H9 (cell line): ENCODE measurements around the gene KLHDC7A. TPM values are rescaled to one million over a fixed set of nuclear protein-coding genes. Genes with fewer than 3 reads are reported as not detected.

Source experiments
- DNase-seq: peaks from one replicate; pipeline ENCODE4 v3.0.0-alpha.2; 2017
- H2AFZ ChIP-seq: one replicate; pipeline ENCODE4 v1.6.1; 2013; ENCODE audit warnings: mild to moderate bottlenecking, low read length, control low read depth, moderate library complexity
- H2AK5ac ChIP-seq: 2 replicates; pipeline ENCODE4 v1.6.1; 2013; ENCODE audit warnings: low read length, control low read depth, mixed read lengths; ENCODE audit not compliant: insufficient read length
- H2BK120ac ChIP-seq: one replicate; pipeline ENCODE4 v1.6.1; 2013; ENCODE audit warnings: low read depth, mild to moderate bottlenecking, low read length, control low read depth, inconsistent platforms; ENCODE audit not compliant: poor library complexity, severe bottlenecking
- H2BK12ac ChIP-seq: 2 replicates; pipeline ENCODE4 v1.6.1; 2013; ENCODE audit warnings: low read length, control low read depth, mixed read lengths, low read depth; ENCODE audit not compliant: insufficient read length
- H2BK15ac ChIP-seq: 2 replicates; pipeline ENCODE4 v1.6.1; 2013; ENCODE audit warnings: low read depth, low read length, control low read depth
- H2BK20ac ChIP-seq: one replicate; pipeline ENCODE4 v1.6.1; 2013; ENCODE audit warnings: low read depth, mild to moderate bottlenecking, low read length, control low read depth, inconsistent platforms; ENCODE audit not compliant: poor library complexity, severe bottlenecking
- H2BK5ac ChIP-seq: 2 replicates; pipeline ENCODE4 v1.6.1; 2013; ENCODE audit warnings: low read length, control low read depth, mixed read lengths; ENCODE audit not compliant: insufficient read length
- H3K14ac ChIP-seq: 2 replicates; pipeline ENCODE4 v1.6.1; 2013; ENCODE audit warnings: low read length, control low read depth; ENCODE audit not compliant: insufficient read depth
- H3K18ac ChIP-seq: 2 replicates; pipeline ENCODE4 v1.6.1; 2013; ENCODE audit warnings: low read depth, mild to moderate bottlenecking, mixed read lengths, low read length, control low read depth; ENCODE audit not compliant: insufficient read length
- H3K23ac ChIP-seq: 2 replicates; pipeline ENCODE4 v1.6.1; 2013; ENCODE audit warnings: low read length, control low read depth, mixed read lengths, low read depth; ENCODE audit not compliant: insufficient read length
- H3K23me2 ChIP-seq: 2 replicates; pipeline ENCODE4 v1.6.1; 2013; ENCODE audit warnings: low read depth, mild to moderate bottlenecking, mixed read lengths, low read length, control low read depth; ENCODE audit not compliant: insufficient read length, poor library complexity, severe bottlenecking
- H3K27ac ChIP-seq: 2 replicates; pipeline ENCODE4 v1.5.1; 2013; ENCODE audit warnings: low read length, control low read depth, mixed read lengths, low read depth; ENCODE audit not compliant: insufficient read length
- H3K27me3 ChIP-seq: 2 replicates; pipeline ENCODE4 v1.6.1; 2013; ENCODE audit warnings: low read length, control low read depth, inconsistent platforms; ENCODE audit not compliant: insufficient read depth
- H3K4ac ChIP-seq: 2 replicates; pipeline ENCODE4 v1.6.1; 2013; ENCODE audit warnings: low read depth, mild to moderate bottlenecking, control low read depth, inconsistent platforms, low read length, moderate library complexity
- H3K4me1 ChIP-seq: 2 replicates; pipeline ENCODE4 v1.6.1; 2013; ENCODE audit warnings: low read length, control low read depth, inconsistent platforms; ENCODE audit not compliant: insufficient read depth
- H3K4me2 ChIP-seq: 2 replicates; pipeline ENCODE4 v1.6.1; 2013; ENCODE audit warnings: low read length, control low read depth, mixed read lengths; ENCODE audit not compliant: insufficient read length, insufficient read depth
- H3K56ac ChIP-seq: 2 replicates; pipeline ENCODE4 v1.6.1; 2013; ENCODE audit warnings: low read depth, mild to moderate bottlenecking, mixed read lengths, low read length, control low read depth; ENCODE audit not compliant: insufficient read length
- H3K79me1 ChIP-seq: 2 replicates; pipeline ENCODE4 v1.6.1; 2013; ENCODE audit warnings: low read depth, mild to moderate bottlenecking, moderate library complexity, low read length, control low read depth, inconsistent platforms; ENCODE audit not compliant: insufficient read depth, poor library complexity, severe bottlenecking
- H3K79me2 ChIP-seq: 2 replicates; pipeline ENCODE4 v1.6.1; 2013; ENCODE audit warnings: low read length, control low read depth, inconsistent platforms; ENCODE audit not compliant: insufficient read depth
- H3K9ac ChIP-seq: 2 replicates; pipeline ENCODE4 v1.6.1; 2013; ENCODE audit warnings: low read length, control low read depth, mixed read lengths; ENCODE audit not compliant: insufficient read length; ENCODE audit errors: extremely low read depth
- H3K9me3 ChIP-seq: one replicate; pipeline ENCODE4 v1.6.1; 2013; ENCODE audit warnings: low read depth, low read length, inconsistent platforms; ENCODE audit not compliant: control insufficient read depth
- H3T11ph ChIP-seq: one replicate; pipeline ENCODE4 v1.6.1; 2013; ENCODE audit warnings: mild to moderate bottlenecking, low read length, control low read depth, inconsistent platforms
- H4K20me1 ChIP-seq: one replicate; pipeline ENCODE4 v1.6.1; 2013; ENCODE audit not compliant: control insufficient read depth, insufficient read length, insufficient read depth
- H4K5ac ChIP-seq: 2 replicates; pipeline ENCODE4 v1.6.1; 2013; ENCODE audit warnings: low read depth, mild to moderate bottlenecking, mixed read lengths, low read length, control low read depth; ENCODE audit not compliant: insufficient read length
- H4K8ac ChIP-seq: replicated peaks from 2 replicates; pipeline ENCODE4 v1.6.1; 2013; ENCODE audit warnings: low read length, control low read depth, mixed read lengths, low read depth; ENCODE audit not compliant: insufficient read length
- H4K91ac ChIP-seq: 2 replicates; pipeline ENCODE4 v1.6.1; 2013; ENCODE audit warnings: low read depth, mild to moderate bottlenecking, moderate library complexity, mixed read lengths, low read length, control low read depth; ENCODE audit not compliant: insufficient read length
- H3K27ac Mint-ChIP-seq, 3 experiments: 2 replicates in 2 of 3; 3 replicates in 1 of 3; pipeline ENCODE4 v1.8.0; 2020 to 2021; ENCODE audit warnings: mixed read lengths in 3 of 3, mild to moderate bottlenecking in 1 of 3, moderate library complexity in 1 of 3
- H3K27me3 Mint-ChIP-seq: 2 replicates; pipeline ENCODE4 v1.8.0; 2021; ENCODE audit warnings: low read depth, mild to moderate bottlenecking, moderate library complexity, mixed read lengths
- H3K36me3 Mint-ChIP-seq, 3 experiments: 2 replicates in 2 of 3; 3 replicates in 1 of 3; pipeline ENCODE4 v1.8.0; 2020 to 2021; ENCODE audit warnings: low read depth in 3 of 3, mixed read lengths in 3 of 3; ENCODE audit not compliant: insufficient read depth in 1 of 3
- H3K4me1 Mint-ChIP-seq, 2 experiments: 2 replicates each; pipeline ENCODE4 v1.8.0; 2020; ENCODE audit warnings: mixed read lengths in 2 of 2
- H3K4me3 Mint-ChIP-seq, 2 experiments: 2 replicates in 1 of 2; 3 replicates in 1 of 2; pipeline ENCODE4 v1.8.0; 2020 to 2021; ENCODE audit warnings: mild to moderate bottlenecking in 2 of 2, mixed read lengths in 2 of 2, moderate library complexity in 1 of 2
- H3K9me3 Mint-ChIP-seq, 2 experiments: 2 replicates in 1 of 2; 3 replicates in 1 of 2; pipeline ENCODE4 v1.8.0; 2020; ENCODE audit warnings: mild to moderate bottlenecking in 2 of 2, mixed read lengths in 2 of 2, moderate library complexity in 1 of 2
- CTCF ChIP-seq: fragments of 200-600 bp; sonication (generic); conservative IDR thresholded peaks from 3 replicates; pipeline ENCODE4 v1.8.0; 2021; ENCODE audit warnings: antibody characterized with exemption, mild to moderate bottlenecking
- WGBS: extraction: QIAGEN DNeasy Blood & Tissue Kit; methylation state at CpG from one replicate; pipeline ENCODE4 v1.1.7; 2013; ENCODE audit warnings: missing lambda C conversion rate, low lambda C conversion rate, mixed read lengths; ENCODE audit not compliant: insufficient read length; ENCODE audit errors: extremely low coverage; 5-methylcytosine and 5-hydroxymethylcytosine counted together
- total RNA-seq: library from RNA; stranded (reverse); gene quantifications from 2 replicates; pipeline ENCODE4 v1.2.1, GENCODE V29; 2021

The KLHDC7A gene
- total RNA-seq, 1 experiment from 2014 or later = 11.4 TPM

- Histone ChIP-seq H3T11ph (no peak overlapping the region), H2BK120ac (no peak overlapping the region), H2AFZ (no peak overlapping the region), H3K23me2 (no peaks in the 10 kb centered on the region), H3K79me2 (no peaks in the 10 kb centered on the region), H3K27ac (no peak overlapping the region), H3K27me3 (no peaks in the 10 kb centered on the region), H3K4me1 (peaks cover 13% of the 10 kb centered on the region; the same call in 1 of the 2 replicates), H3K23ac (no peak overlapping the region), H4K91ac (no peak overlapping the region), H3K79me1 (no peaks in the 10 kb centered on the region), H2BK20ac (no peak overlapping the region), H2BK5ac (no peak overlapping the region), H3K14ac (no peak overlapping the region), H4K20me1 (no peaks in the 10 kb centered on the region), H4K8ac (no peak overlapping the region), H3K4ac (no peak overlapping the region), H3K18ac (no peak overlapping the region), H2AK5ac (no peak overlapping the region), H3K9ac (no peak overlapping the region), H4K5ac (no peak overlapping the region), H2BK15ac (no peak overlapping the region), H3K56ac (no peak overlapping the region), H2BK12ac (no peak overlapping the region), H3K4me2 (no peak overlapping the region), H3K9me3 (no peaks in the 10 kb centered on the region)
- Mint-ChIP-seq H3K36me3 (no peaks in the 10 kb centered on the region; a peak in 1 of 7 replicates), H3K9me3 (no peaks in the 10 kb centered on the region; a peak in 1 of 5 replicates), H3K4me3 (no peak overlapping the region; a peak in 1 of 5 replicates), H3K27me3 (no peaks in the 10 kb centered on the region), H3K27ac (peak overlapping the region in 2 of 3 experiments; percentile 26 to 77; a peak in 3 of 7 replicates), H3K4me1 (peaks cover 48 to 55% of the 10 kb centered on the region in 2 experiments)
- WGBS = no CpG with 5 or more reads among the region's 10 CpGs
- DNase-seq = no peak
- no peak for TF ChIP-seq CTCF
Observed at GRCh38 chr1:18475234-18475905, 5.4 kb upstream of the KLHDC7A start.
